ACC112 (cell line): Measurements from ENCODE around the gene GAK.

Experiments used
- H2AFZ ChIP-seq: fragments of 200-600 bp; sonication (generic); one replicate; pipeline ENCODE4 v1.6.0; 2017; ENCODE audit warnings: antibody characterized with exemption, low read length; ENCODE audit not compliant: unreplicated experiment
- H3K27ac ChIP-seq: fragments of 200-600 bp; sonication (generic); 2 replicates; pipeline ENCODE4 v1.5.1; 2014; ENCODE audit warnings: low read depth, mild to moderate bottlenecking, antibody characterized with exemption, low read length, moderate library complexity
- H3K27me3 ChIP-seq: fragments of 200-600 bp; sonication (generic); 2 replicates; pipeline ENCODE4 v1.6.1; 2014; ENCODE audit warnings: mild to moderate bottlenecking, antibody characterized with exemption, low read length, moderate library complexity, mixed read lengths; ENCODE audit not compliant: insufficient read depth
- H3K36me3 ChIP-seq: fragments of 200-600 bp; sonication (generic); 2 replicates; pipeline ENCODE4 v1.6.1; 2016; ENCODE audit warnings: mild to moderate bottlenecking, antibody characterized with exemption, low read length, moderate library complexity, mixed read lengths; ENCODE audit not compliant: insufficient read depth
- H3K4me1 ChIP-seq: fragments of 200-600 bp; sonication (generic); one replicate; pipeline ENCODE4 v1.6.1; 2016; ENCODE audit warnings: low read length, mixed read lengths; ENCODE audit not compliant: insufficient read depth, unreplicated experiment, control insufficient read depth
- H3K4me3 ChIP-seq: fragments of 200-600 bp; sonication (generic); 2 replicates; pipeline ENCODE4 v1.5.1; 2014; ENCODE audit warnings: mild to moderate bottlenecking, low read depth, low read length
- H3K79me2 ChIP-seq: fragments of 200-600 bp; sonication (generic); one replicate; pipeline ENCODE4 v1.6.0; 2016; ENCODE audit warnings: low read length; ENCODE audit not compliant: control insufficient read depth, unreplicated experiment, insufficient read depth

GAK gene

GRCh38 chr4:963276-964225, 31.4 kb upstream of the GAK start:
- Histone ChIP-seq H3K4me1 (no peaks in the 10 kb centered on the region), H3K4me3 (no peak overlapping the region), H3K36me3 (peaks cover 2% of the 10 kb centered on the region; the same call in 1 of the 2 replicates), H2AFZ (no peak overlapping the region), H3K27ac (no peak overlapping the region), H3K27me3 (no peaks in the 10 kb centered on the region), H3K79me2 (no peaks in the 10 kb centered on the region)

GRCh38 chr4:962231-963208, 30.4 kb upstream of the GAK start:
- Histone ChIP-seq H3K4me1 (no peaks in the 10 kb centered on the region), H3K27me3 (no peaks in the 10 kb centered on the region), H3K79me2 (no peaks in the 10 kb centered on the region), H3K4me3 (no peak overlapping the region), H2AFZ (no peak overlapping the region), H3K27ac (no peak overlapping the region), H3K36me3 (peaks cover 2% of the 10 kb centered on the region; the same call in 1 of the 2 replicates)

- H2AFZ ChIP-seq, result no peak overlapping the region
- peaks cover 2% of the 10 kb centered on the region; the same call in 1 of the 2 replicates for H3K36me3 ChIP-seq
- no peaks in the 10 kb centered on the region for H3K27me3 ChIP-seq
- no peak overlapping the region for H3K4me3 ChIP-seq
- no peak overlapping the region for H3K27ac ChIP-seq
- H3K79me2 ChIP-seq, result no peaks in the 10 kb centered on the region
- no peaks in the 10 kb centered on the region for H3K4me1 ChIP-seq
Observed at GRCh38 chr4:961351-962230, 29.5 kb upstream of the GAK start.

- H3K27me3 ChIP-seq, result no peaks in the 10 kb centered on the region
- H3K4me3 ChIP-seq, result no peak overlapping the region
- H2AFZ ChIP-seq, result no peak overlapping the region
- peaks cover 2% of the 10 kb centered on the region; the same call in 1 of the 2 replicates for H3K36me3 ChIP-seq
- no peak overlapping the region for H3K27ac ChIP-seq
- no peaks in the 10 kb centered on the region for H3K4me1 ChIP-seq
- no peaks in the 10 kb centered on the region for H3K79me2 ChIP-seq
Observed at GRCh38 chr4:960636-961350, 28.7 kb upstream of the GAK start.

GRCh38 chr4:960140-960635, 28.1 kb upstream of the GAK start:
- Histone ChIP-seq H3K27me3 (no peaks in the 10 kb centered on the region), H2AFZ (no peak overlapping the region), H3K27ac (no peak overlapping the region), H3K4me1 (no peaks in the 10 kb centered on the region), H3K4me3 (no peak overlapping the region), H3K79me2 (no peaks in the 10 kb centered on the region), H3K36me3 (peaks cover 2% of the 10 kb centered on the region; the same call in 1 of the 2 replicates)

- no peaks in the 10 kb centered on the region for H3K79me2 ChIP-seq
- peaks cover 2% of the 10 kb centered on the region; the same call in 1 of the 2 replicates for H3K36me3 ChIP-seq
- H2AFZ ChIP-seq, result no peak overlapping the region
- H3K4me3 ChIP-seq, result no peak overlapping the region
- no peak overlapping the region for H3K27ac ChIP-seq
- H3K27me3 ChIP-seq, result no peaks in the 10 kb centered on the region
- no peaks in the 10 kb centered on the region for H3K4me1 ChIP-seq
Observed at GRCh38 chr4:959338-960139, 27.4 kb upstream of the GAK start.

- H2AFZ ChIP-seq, result no peak overlapping the region
- no peak overlapping the region for H3K27ac ChIP-seq
- H3K27me3 ChIP-seq, result no peaks in the 10 kb centered on the region
- H3K4me3 ChIP-seq, result no peak overlapping the region
- H3K4me1 ChIP-seq, result no peaks in the 10 kb centered on the region
- H3K36me3 ChIP-seq, result peaks cover 2% of the 10 kb centered on the region; the same call in 1 of the 2 replicates
- no peaks in the 10 kb centered on the region for H3K79me2 ChIP-seq
Observed at GRCh38 chr4:958696-959337, 26.7 kb upstream of the GAK start.

- Histone ChIP-seq H3K27me3 (no peaks in the 10 kb centered on the region), H3K27ac (no peak overlapping the region), H3K79me2 (no peaks in the 10 kb centered on the region), H3K36me3 (peaks cover 2% of the 10 kb centered on the region; the same call in 1 of the 2 replicates), H3K4me3 (no peak overlapping the region), H2AFZ (no peak overlapping the region), H3K4me1 (no peaks in the 10 kb centered on the region)
Observed at GRCh38 chr4:958314-958665, 26.2 kb upstream of the GAK start.
